Hepatocyte (in vitro differentiated cells): ENCODE measurements around the gene UGT1A4. TPM values are rescaled to one million over a fixed set of nuclear protein-coding genes. Genes with fewer than 3 reads are reported as not detected.

ENCODE experiments used
- DNase-seq: peaks from one replicate; pipeline ENCODE4 v3.0.0-alpha.2; 2016; ENCODE audit warnings: low spot score
- H2AFZ ChIP-seq: fragments of 200-600 bp; sonication (generic); 2 replicates; pipeline ENCODE4 v1.6.0; 2016; ENCODE audit warnings: antibody characterized with exemption, mild to moderate bottlenecking
- H3K27ac ChIP-seq: fragments of 200-600 bp; sonication (generic); 2 replicates; pipeline ENCODE4 v1.5.1; 2016; ENCODE audit warnings: mild to moderate bottlenecking
- H3K27me3 ChIP-seq: fragments of 200-600 bp; sonication (generic); 2 replicates; pipeline ENCODE4 v1.6.1; 2016
- H3K36me3 ChIP-seq: fragments of 200-600 bp; sonication (generic); replicated peaks from 2 replicates; pipeline ENCODE4 v1.5.1; 2016; ENCODE audit warnings: low read depth; ENCODE audit not compliant: insufficient read depth
- H3K4me1 ChIP-seq: fragments of 200-600 bp; sonication (generic); 2 replicates; pipeline ENCODE4 v1.5.1; 2016; ENCODE audit warnings: mild to moderate bottlenecking, moderate library complexity; ENCODE audit not compliant: insufficient read depth
- H3K4me2 ChIP-seq: fragments of 200-600 bp; sonication (generic); 2 replicates; pipeline ENCODE4 v1.6.0; 2016
- H3K4me3 ChIP-seq: fragments of 200-600 bp; sonication (generic); 2 replicates; pipeline ENCODE4 v1.5.1; 2016; ENCODE audit warnings: mild to moderate bottlenecking
- H3K79me2 ChIP-seq: fragments of 200-600 bp; sonication (generic); 2 replicates; pipeline ENCODE4 v1.6.0; 2017; ENCODE audit warnings: mild to moderate bottlenecking
- H3K9me2 ChIP-seq: fragments of 200-600 bp; sonication (generic); replicated peaks from 2 replicates; pipeline ENCODE4 v1.6.0; 2017; ENCODE audit warnings: mild to moderate bottlenecking; ENCODE audit not compliant: insufficient read depth
- H3K9me3 ChIP-seq: fragments of 200-600 bp; sonication (generic); 2 replicates; pipeline ENCODE4 v1.5.1; 2016; ENCODE audit warnings: low read depth, mild to moderate bottlenecking
- H4K20me1 ChIP-seq: fragments of 200-600 bp; sonication (generic); 2 replicates; pipeline ENCODE4 v1.6.0; 2016; ENCODE audit warnings: mild to moderate bottlenecking; ENCODE audit not compliant: insufficient read depth, poor library complexity, severe bottlenecking
- CTCF ChIP-seq: fragments of 200-600 bp; sonication (generic); IDR thresholded peaks from 2 replicates; pipeline ENCODE4 v1.5.1; 2016; ENCODE audit warnings: antibody characterized with exemption, mild to moderate bottlenecking; ENCODE audit not compliant: poor library complexity
- EZH2 ChIP-seq: fragments of 200-600 bp; sonication (generic); IDR thresholded peaks from 2 replicates; pipeline ENCODE4 v1.6.1; 2016; ENCODE audit warnings: antibody characterized with exemption, mild to moderate bottlenecking, borderline replicate concordance
- EZH2phosphoT487 ChIP-seq: fragments of 200-600 bp; sonication (generic); IDR thresholded peaks from one replicate; pipeline ENCODE4 v1.6.1; 2018; ENCODE audit warnings: antibody characterized with exemption, mild to moderate bottlenecking, low read depth, moderate library complexity; ENCODE audit not compliant: unreplicated experiment, severe bottlenecking
- WGBS: methylation state at CpG from one replicate; pipeline ENCODE4 v1.1.6; 2016; ENCODE audit warnings: low lambda C conversion rate; ENCODE audit errors: missing lambda C conversion rate; 5-methylcytosine and 5-hydroxymethylcytosine counted together
- polyA plus RNA-seq: library from polyadenylated mRNA; unstranded; fragments of >200 nt; fragmentation: Nextera tagmentation; extraction: Ambion mirVana; gene quantifications from 2 replicates; pipeline ENCODE4 v1.2.1, GENCODE V29; 2016
- total RNA-seq: library from RNA; depleted of rRNA; stranded (reverse); fragments of >200 nt; gene quantifications from 2 replicates; pipeline ENCODE4 v1.2.3, GENCODE V29; 2014

Gene UGT1A4
- total and polyA plus RNA-seq, 2 experiments from 2014 or later: not detected

GRCh38 chr2:233769260-233769659 lies 50.7 kb downstream of the UGT1A4 start:
- Histone ChIP-seq H3K4me1 (no peaks in the 10 kb centered on the region), H3K27ac (no peak overlapping the region), H3K79me2 (no peaks in the 10 kb centered on the region), H3K27me3 (no peaks in the 10 kb centered on the region), H4K20me1 (no peaks in the 10 kb centered on the region), H2AFZ (no peak overlapping the region), H3K4me3 (no peak overlapping the region), H3K9me3 (no peaks in the 10 kb centered on the region), H3K4me2 (no peak overlapping the region), H3K36me3 (no peaks in the 10 kb centered on the region), H3K9me2 (no peaks in the 10 kb centered on the region)
- no peak for DNase-seq
- WGBS: 91% methylated on average over 9 of the region's 9 CpGs
- no peak for TF ChIP-seq CTCF
- TF ChIP-seq EZH2: no peak
- TF ChIP-seq EZH2phosphoT487: no peak

- no peaks in the 10 kb centered on the region for H3K9me3 ChIP-seq
- WGBS: 92% methylated on average over 16 of the region's 16 CpGs
- H3K9me2 ChIP-seq: no peaks in the 10 kb centered on the region
- no peak overlapping the region for H3K4me2 ChIP-seq
- no peaks in the 10 kb centered on the region for H4K20me1 ChIP-seq
- TF ChIP-seq EZH2: no peak
- no peak for TF ChIP-seq EZH2phosphoT487
- no peak for TF ChIP-seq CTCF
- no peaks in the 10 kb centered on the region for H3K79me2 ChIP-seq
- H3K27me3 ChIP-seq: no peaks in the 10 kb centered on the region
- no peak for DNase-seq
- H2AFZ ChIP-seq: no peak overlapping the region
- H3K27ac ChIP-seq: no peak overlapping the region
- no peak overlapping the region for H3K4me3 ChIP-seq
- no peaks in the 10 kb centered on the region for H3K4me1 ChIP-seq
- H3K36me3 ChIP-seq: no peaks in the 10 kb centered on the region
Observed at GRCh38 chr2:233772153-233772552, 53.6 kb downstream of the UGT1A4 start.

- Histone ChIP-seq H3K4me3 (no peak overlapping the region), H3K36me3 (no peaks in the 10 kb centered on the region), H3K9me3 (no peaks in the 10 kb centered on the region), H3K27me3 (no peaks in the 10 kb centered on the region), H3K4me1 (no peaks in the 10 kb centered on the region), H3K4me2 (no peak overlapping the region), H4K20me1 (no peaks in the 10 kb centered on the region), H3K79me2 (no peaks in the 10 kb centered on the region), H3K27ac (no peak overlapping the region), H3K9me2 (no peaks in the 10 kb centered on the region), H2AFZ (no peak overlapping the region)
- TF ChIP-seq EZH2: no peak
- no peak for TF ChIP-seq EZH2phosphoT487
- TF ChIP-seq CTCF: no peak
- no peak for DNase-seq
- WGBS: 74% methylated on average over 5 of the region's 5 CpGs
Observed at GRCh38 chr2:233772583-233772982, 54.0 kb downstream of the UGT1A4 start.

- H3K9me3 ChIP-seq: no peaks in the 10 kb centered on the region
- no peaks in the 10 kb centered on the region for H3K79me2 ChIP-seq
- H4K20me1 ChIP-seq: no peaks in the 10 kb centered on the region
- H3K4me1 ChIP-seq: no peaks in the 10 kb centered on the region
- H3K27ac ChIP-seq: no peak overlapping the region
- H3K4me3 ChIP-seq: no peak overlapping the region
- H3K27me3 ChIP-seq: no peaks in the 10 kb centered on the region
- DNase-seq: no peak
- whole genome bisulfite sequencing: 93% methylated on average over 5 of the region's 5 CpGs
- H3K9me2 ChIP-seq: no peaks in the 10 kb centered on the region
- TF ChIP-seq EZH2phosphoT487: no peak
- TF ChIP-seq EZH2: no peak
- TF ChIP-seq CTCF: no peak
- no peak overlapping the region for H3K4me2 ChIP-seq
- H2AFZ ChIP-seq: no peak overlapping the region
- no peaks in the 10 kb centered on the region for H3K36me3 ChIP-seq
Observed at GRCh38 chr2:233773854-233774253, 55.3 kb downstream of the UGT1A4 start.
